Measurements from ENCODE around the gene PDGFB. TPM values are rescaled to one million over a fixed set of nuclear protein-coding genes. Genes with fewer than 3 reads are reported as not detected.

Gene PDGFB
- total RNA-seq, 1 donor from 2014 or later: 53.4 TPM

DNA sequence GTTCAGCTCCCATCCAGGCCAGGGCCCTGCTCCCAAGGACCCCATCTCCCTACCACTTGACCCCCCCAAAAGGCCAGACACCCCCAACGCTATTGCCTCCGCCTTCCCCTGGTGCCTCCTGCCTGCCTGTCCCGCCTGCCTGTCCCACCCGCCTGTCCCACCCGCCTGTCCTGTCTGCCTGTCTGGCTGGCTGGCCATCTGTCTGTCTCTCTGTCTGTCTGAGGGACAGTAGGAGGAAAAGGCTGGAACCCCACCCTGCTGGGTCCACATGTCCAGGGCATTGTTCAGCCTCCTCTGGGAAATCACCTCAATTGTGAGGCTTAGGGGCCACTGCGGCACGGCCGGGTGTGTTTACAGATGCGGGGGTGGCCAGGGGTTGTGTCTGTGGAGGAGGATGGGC lies 67.0 kb downstream of the PDGFB start:
- no peaks in the 10 kb centered on the region for H3K9me3 Mint-ChIP-seq (ENCODE audit: unreplicated experiment)
- H3K27me3 Mint-ChIP-seq (ENCODE audit: unreplicated experiment): peaks cover 21% of the 10 kb centered on the region
- no peaks in the 10 kb centered on the region for H3K36me3 Mint-ChIP-seq (ENCODE audit: low read depth, unreplicated experiment)
- TF ChIP-seq, protein P1, sequence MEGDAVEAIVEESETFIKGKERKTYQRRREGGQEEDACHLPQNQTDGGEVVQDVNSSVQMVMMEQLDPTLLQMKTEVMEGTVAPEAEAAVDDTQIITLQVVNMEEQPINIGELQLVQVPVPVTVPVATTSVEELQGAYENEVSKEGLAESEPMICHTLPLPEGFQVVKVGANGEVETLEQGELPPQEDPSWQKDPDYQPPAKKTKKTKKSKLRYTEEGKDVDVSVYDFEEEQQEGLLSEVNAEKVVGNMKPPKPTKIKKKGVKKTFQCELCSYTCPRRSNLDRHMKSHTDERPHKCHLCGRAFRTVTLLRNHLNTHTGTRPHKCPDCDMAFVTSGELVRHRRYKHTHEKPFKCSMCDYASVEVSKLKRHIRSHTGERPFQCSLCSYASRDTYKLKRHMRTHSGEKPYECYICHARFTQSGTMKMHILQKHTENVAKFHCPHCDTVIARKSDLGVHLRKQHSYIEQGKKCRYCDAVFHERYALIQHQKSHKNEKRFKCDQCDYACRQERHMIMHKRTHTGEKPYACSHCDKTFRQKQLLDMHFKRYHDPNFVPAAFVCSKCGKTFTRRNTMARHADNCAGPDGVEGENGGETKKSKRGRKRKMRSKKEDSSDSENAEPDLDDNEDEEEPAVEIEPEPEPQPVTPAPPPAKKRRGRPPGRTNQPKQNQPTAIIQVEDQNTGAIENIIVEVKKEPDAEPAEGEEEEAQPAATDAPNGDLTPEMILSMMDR (IDR thresholded peaks at IDR 0.05; ENCODE audit: unreplicated experiment): no peak
- no peak overlapping the region for H3K4me3 Mint-ChIP-seq (ENCODE audit: unreplicated experiment)
- H3K27ac Mint-ChIP-seq (ENCODE audit: unreplicated experiment): peak overlapping the region; percentile 22
- H3K4me1 Mint-ChIP-seq (ENCODE audit: unreplicated experiment): peaks cover 50% of the 10 kb centered on the region
- DNase-seq (ENCODE audit: low spot score): no peak

DNA sequence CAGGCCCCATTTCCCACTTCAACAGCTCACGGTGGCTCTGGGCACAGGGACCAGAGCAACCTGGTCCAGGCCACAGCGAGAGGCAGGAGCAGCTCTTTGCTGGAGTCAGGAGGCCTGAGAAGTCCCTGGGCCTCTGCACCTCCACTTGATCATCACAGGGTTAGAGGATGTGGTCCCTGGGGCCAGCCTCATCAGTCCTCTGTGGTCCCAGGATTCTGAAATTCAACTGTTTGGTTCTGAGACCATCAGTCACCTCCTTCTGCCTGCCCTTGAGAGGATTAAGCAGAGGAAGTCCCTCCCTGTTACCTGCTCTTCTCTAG lies 67.4 kb downstream of the PDGFB start:
- peaks cover 51% of the 10 kb centered on the region for H3K4me1 Mint-ChIP-seq (ENCODE audit: unreplicated experiment)
- no peaks in the 10 kb centered on the region for H3K9me3 Mint-ChIP-seq (ENCODE audit: unreplicated experiment)
- H3K27ac Mint-ChIP-seq (ENCODE audit: unreplicated experiment): no peak overlapping the region
- DNase-seq (ENCODE audit: low spot score): no peak
- TF ChIP-seq, protein P1 (IDR thresholded peaks at IDR 0.05; ENCODE audit: unreplicated experiment): no peak
- H3K27me3 Mint-ChIP-seq (ENCODE audit: unreplicated experiment): peaks cover 18% of the 10 kb centered on the region
- no peaks in the 10 kb centered on the region for H3K36me3 Mint-ChIP-seq (ENCODE audit: low read depth, unreplicated experiment)
- no peak overlapping the region for H3K4me3 Mint-ChIP-seq (ENCODE audit: unreplicated experiment)

DNA sequence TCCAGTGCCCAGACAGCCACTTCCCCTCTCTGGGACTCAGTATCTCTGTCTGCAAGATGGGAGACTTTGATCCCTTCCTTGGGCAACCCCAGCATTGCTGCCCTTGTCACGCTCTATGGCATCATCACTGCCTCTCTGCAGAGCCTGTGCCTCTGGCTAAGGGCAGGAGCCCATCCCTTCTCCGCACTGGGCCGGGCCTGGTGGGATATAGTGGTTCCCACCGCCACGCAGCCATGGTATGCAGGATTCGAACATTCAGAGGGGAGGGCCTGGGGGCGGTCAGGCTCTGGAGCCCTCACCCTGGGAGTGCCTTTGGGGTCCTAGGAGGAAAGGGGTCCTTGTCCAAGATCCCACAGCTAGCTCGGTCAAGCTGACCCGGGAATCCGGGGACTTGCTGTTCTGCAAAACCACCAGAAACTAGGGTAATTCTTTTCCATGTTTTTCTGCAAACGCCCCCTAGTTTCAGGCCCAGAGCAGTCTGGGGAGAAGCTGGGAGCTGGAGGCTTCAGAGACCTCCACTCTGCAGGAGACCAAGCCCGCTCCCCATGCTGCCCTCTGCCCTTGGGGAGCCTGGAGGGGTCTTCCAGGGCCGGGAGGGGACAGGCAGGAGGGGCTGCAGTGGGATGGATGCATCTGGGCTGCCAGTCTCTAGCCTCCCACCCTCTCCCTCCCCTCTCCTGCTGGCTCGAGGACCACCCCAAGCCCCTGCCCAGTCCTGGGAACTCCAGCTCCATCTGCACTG lies 67.9 kb downstream of the PDGFB start:
- Mint-ChIP-seq H3K4me3 (ENCODE audit: unreplicated experiment) (no peak overlapping the region), H3K9me3 (ENCODE audit: unreplicated experiment) (no peaks in the 10 kb centered on the region), H3K27me3 (ENCODE audit: unreplicated experiment) (peaks cover 18% of the 10 kb centered on the region), H3K27ac (ENCODE audit: unreplicated experiment) (no peak overlapping the region), H3K4me1 (ENCODE audit: unreplicated experiment) (peaks cover 53% of the 10 kb centered on the region), H3K36me3 (ENCODE audit: low read depth, unreplicated experiment) (no peaks in the 10 kb centered on the region)
- TF ChIP-seq, protein P1 (IDR thresholded peaks at IDR 0.05; ENCODE audit: unreplicated experiment): no peak
- peak; percentile 11 for DNase-seq (ENCODE audit: low spot score)

DNA sequence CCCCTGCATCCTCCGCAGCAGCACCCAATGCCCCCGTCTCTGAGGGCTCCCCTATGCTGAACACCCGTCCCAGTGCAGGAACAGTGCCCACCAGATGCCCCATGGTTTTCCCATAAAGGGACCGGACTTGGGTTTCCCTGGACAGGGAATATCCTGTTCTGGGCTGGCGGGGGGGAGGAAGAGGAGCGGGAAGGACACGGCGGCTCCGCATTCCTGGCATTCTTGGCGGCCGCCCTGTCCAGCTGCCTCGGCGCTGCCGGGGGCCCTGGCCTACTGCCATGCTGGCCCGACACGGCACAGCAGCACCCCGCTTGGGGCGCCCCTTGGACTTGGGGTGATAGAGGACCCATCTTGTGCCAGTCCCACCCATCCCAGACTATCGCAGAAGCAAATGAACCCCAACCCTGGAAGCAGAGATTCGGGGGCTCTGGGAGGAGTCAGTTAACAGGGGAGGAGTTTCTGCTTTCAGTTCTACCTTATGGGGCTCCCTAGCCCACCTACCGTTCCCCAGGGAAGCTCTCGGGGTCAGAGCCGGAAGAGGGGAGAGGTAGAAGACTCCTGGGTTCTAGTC lies 68.6 kb downstream of the PDGFB start:
- Mint-ChIP-seq H3K4me3 (ENCODE audit: unreplicated experiment) (no peak overlapping the region), H3K27me3 (ENCODE audit: unreplicated experiment) (peaks cover 18% of the 10 kb centered on the region), H3K9me3 (ENCODE audit: unreplicated experiment) (no peaks in the 10 kb centered on the region), H3K27ac (ENCODE audit: unreplicated experiment) (peak overlapping the region; percentile 100), H3K36me3 (ENCODE audit: low read depth, unreplicated experiment) (no peaks in the 10 kb centered on the region), H3K4me1 (ENCODE audit: unreplicated experiment) (peaks cover 55% of the 10 kb centered on the region)
- TF ChIP-seq, protein P1 (IDR thresholded peaks at IDR 0.05; ENCODE audit: unreplicated experiment): no peak
- DNase-seq (ENCODE audit: low spot score): peak; percentile 80
